Lower lobe of right lung (tissue), 2 donors: ENCODE measurements around the gene KSR2. TPM values are rescaled to one million over a fixed set of nuclear protein-coding genes. Genes with fewer than 3 reads are reported as not detected.
A peak's percentile ranks its signal among the peaks of the same experiment; 100 is the strongest.

Experiments
- ATAC-seq, 2 donors: fragments of 200-7000 bp; cut with Tn5 transposase; one replicate each; pipeline ENCODE4 v1.9.1; 2020 to 2022; ENCODE audit warnings: mild to moderate bottlenecking in 2 of 2, moderate library complexity in 2 of 2
- DNase-seq: peaks from one replicate; pipeline ENCODE4 v3.0.0-alpha.2; 2020
- H3K27ac ChIP-seq: fragments of 200-600 bp; one replicate; pipeline ENCODE4 v1.8.0; 2022
- H3K27me3 ChIP-seq: fragments of 200-600 bp; one replicate; pipeline ENCODE4 v1.8.0; 2022; ENCODE audit warnings: low read depth
- H3K36me3 ChIP-seq: fragments of 200-600 bp; one replicate; pipeline ENCODE4 v1.8.0; 2022; ENCODE audit warnings: mild to moderate bottlenecking
- H3K4me1 ChIP-seq: fragments of 200-600 bp; one replicate; pipeline ENCODE4 v1.8.0; 2022
- H3K4me3 ChIP-seq: fragments of 200-600 bp; one replicate; pipeline ENCODE4 v1.8.0; 2022; ENCODE audit warnings: mild to moderate bottlenecking
- H3K9me3 ChIP-seq: fragments of 200-600 bp; one replicate; pipeline ENCODE4 v1.8.0; 2022
- CTCF ChIP-seq: fragments of 200-600 bp; IDR thresholded peaks from one replicate; pipeline ENCODE4 v1.8.0; 2022; ENCODE audit warnings: antibody characterized with exemption, mild to moderate bottlenecking
- intact Hi-C: fragments of 100-400 bp; cut with DNase I; formaldehyde crosslinking; loops from one replicate; pipeline ENCODE4 v1.11.0; 2022
- total RNA-seq: library from RNA; stranded (reverse); fragmentation: NEBNext Ultra II Directional; extraction: Animal tissue kit (Norgen Biotek cat#: 25700); gene quantifications from one replicate; pipeline ENCODE4 v1.2.1, GENCODE V29; 2021
- donor health status: DM: no; HTN: yes; CAD: no; lungs with severe emphysema.

The KSR2 gene
- total RNA-seq, 1 donor from 2014 or later = 1.0 TPM

- Histone ChIP-seq H3K4me1 (no peaks in the 10 kb centered on the region), H3K27ac (no peak overlapping the region), H3K36me3 (no peaks in the 10 kb centered on the region), H3K9me3 (no peaks in the 10 kb centered on the region), H3K27me3 (no peaks in the 10 kb centered on the region), H3K4me3 (no peak overlapping the region)
- intact Hi-C loops = no loop called here
- DNase-seq (no peak), ATAC-seq (no peak)
- no peak for TF ChIP-seq CTCF
Measured at GRCh38 chr12:117661471-117661870, 307.3 kb downstream of the KSR2 start.

DNA sequence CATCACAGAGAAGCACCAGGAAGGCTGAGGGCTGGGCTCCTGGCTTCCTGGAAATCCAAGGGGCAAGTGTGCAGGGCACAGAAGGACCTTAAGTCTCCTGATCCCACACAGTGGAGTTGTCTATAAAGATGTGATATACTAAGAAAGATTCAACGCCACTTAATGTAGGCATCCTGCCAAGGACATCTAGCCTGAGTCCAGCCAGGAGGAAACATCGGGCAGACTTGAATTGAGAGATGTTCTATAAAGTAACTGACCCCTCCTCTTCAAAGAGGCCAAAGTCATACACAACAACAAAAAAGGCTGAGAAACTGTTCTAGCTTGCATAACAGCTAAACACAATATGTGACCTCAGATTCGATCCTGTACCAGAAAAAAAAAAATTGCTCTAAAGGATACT, 307.9 kb downstream of the KSR2 start:
- H3K36me3 ChIP-seq = no peaks in the 10 kb centered on the region
- intact Hi-C loops = no loop called here
- no peak overlapping the region for H3K4me3 ChIP-seq
- no peak for DNase-seq
- H3K9me3 ChIP-seq = no peaks in the 10 kb centered on the region
- no peaks in the 10 kb centered on the region for H3K4me1 ChIP-seq
- ATAC-seq = no peak
- H3K27ac ChIP-seq = no peak overlapping the region
- TF ChIP-seq CTCF = no peak
- H3K27me3 ChIP-seq = no peaks in the 10 kb centered on the region

DNA sequence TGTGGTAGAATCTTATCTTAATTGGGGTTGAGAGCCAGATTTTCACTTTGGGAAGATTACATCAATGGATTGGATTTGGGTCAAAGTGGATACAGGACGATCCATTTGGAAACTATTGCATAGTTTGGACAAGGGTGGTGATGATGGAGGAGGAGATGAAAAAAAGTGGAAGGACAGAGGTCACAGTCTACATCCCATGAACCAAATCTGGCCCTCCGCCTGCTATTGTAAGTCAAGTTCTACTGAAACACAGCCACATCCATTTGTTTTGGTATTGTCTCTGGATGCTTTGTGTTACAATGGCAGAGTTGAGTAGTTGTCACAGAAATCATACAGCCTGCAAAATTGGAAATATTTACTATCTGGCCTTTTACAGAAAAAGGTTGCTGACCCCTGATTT, 310.6 kb downstream of the KSR2 start:
- Histone ChIP-seq H3K4me1 (no peaks in the 10 kb centered on the region), H3K4me3 (no peak overlapping the region), H3K27me3 (no peaks in the 10 kb centered on the region), H3K36me3 (no peaks in the 10 kb centered on the region), H3K27ac (no peak overlapping the region), H3K9me3 (no peaks in the 10 kb centered on the region)
- ATAC-seq = no peak
- no peak for TF ChIP-seq CTCF
- intact Hi-C loops = no loop called here
- DNase-seq = no peak

DNA sequence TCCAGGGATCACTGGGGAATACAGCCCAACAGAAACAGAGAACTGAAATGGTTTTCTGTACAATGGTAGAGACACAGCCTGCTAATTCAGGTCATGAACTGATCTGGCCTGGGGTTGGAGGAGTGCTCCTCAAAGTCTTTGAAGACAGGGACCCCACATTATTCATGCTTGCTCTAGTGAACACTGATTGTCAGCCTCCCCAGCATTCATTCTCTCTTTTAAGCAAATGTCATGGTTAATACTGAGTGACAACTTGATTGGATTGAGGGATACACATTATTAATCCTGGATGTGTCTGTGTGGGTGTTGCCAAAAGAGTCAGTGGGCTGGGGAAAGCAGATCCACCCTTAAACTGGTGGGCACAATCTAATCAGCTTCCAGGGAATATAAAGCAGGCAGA, 319.0 kb downstream of the KSR2 start:
- Histone ChIP-seq H3K9me3 (no peaks in the 10 kb centered on the region), H3K27me3 (no peaks in the 10 kb centered on the region), H3K36me3 (no peaks in the 10 kb centered on the region), H3K4me3 (no peak overlapping the region), H3K4me1 (no peaks in the 10 kb centered on the region), H3K27ac (no peak overlapping the region)
- intact Hi-C loops = no loop called here
- ATAC-seq (no peak), DNase-seq (no peak)
- TF ChIP-seq CTCF = no peak

GRCh38 chr12:117646520-117646919, 322.3 kb downstream of the KSR2 start:
- no peaks in the 10 kb centered on the region for H3K27me3 ChIP-seq
- no peak overlapping the region for H3K27ac ChIP-seq
- H3K4me3 ChIP-seq = no peak overlapping the region
- ATAC-seq = peak in 1 of 2 donors; percentile 27
- intact Hi-C loops = no loop called here
- H3K4me1 ChIP-seq = no peaks in the 10 kb centered on the region
- no peaks in the 10 kb centered on the region for H3K36me3 ChIP-seq
- no peak for TF ChIP-seq CTCF
- no peaks in the 10 kb centered on the region for H3K9me3 ChIP-seq
- no peak for DNase-seq

GRCh38 chr12:117645473-117645872, 323.3 kb downstream of the KSR2 start:
- intact Hi-C loops = no loop called here
- Histone ChIP-seq H3K36me3 (no peaks in the 10 kb centered on the region), H3K27ac (no peak overlapping the region), H3K9me3 (no peaks in the 10 kb centered on the region), H3K4me3 (no peak overlapping the region), H3K4me1 (no peaks in the 10 kb centered on the region), H3K27me3 (no peaks in the 10 kb centered on the region)
- DNase-seq (no peak), ATAC-seq (no peak)
- TF ChIP-seq CTCF = no peak
